Nephron progenitor cell (in vitro differentiated cells): Measurements from ENCODE around the gene AKT2.

Experiments used
- DNase-seq: peaks from one replicate; pipeline ENCODE4 v3.0.0; 2021
- H3K27ac Mint-ChIP-seq: 2 replicates; pipeline ENCODE4 v1.8.0; 2021; ENCODE audit warnings: mild to moderate bottlenecking, moderate library complexity, mixed read lengths
- H3K27me3 Mint-ChIP-seq: 2 replicates; pipeline ENCODE4 v1.8.0; 2021; ENCODE audit warnings: mild to moderate bottlenecking, low read depth, mixed read lengths; ENCODE audit not compliant: poor library complexity
- H3K36me3 Mint-ChIP-seq: 2 replicates; pipeline ENCODE4 v1.8.0; 2021; ENCODE audit warnings: low read depth, mixed read lengths
- H3K4me1 Mint-ChIP-seq: 2 replicates; pipeline ENCODE4 v1.8.0; 2021; ENCODE audit warnings: mixed read lengths
- H3K4me3 Mint-ChIP-seq: 2 replicates; pipeline ENCODE4 v1.8.0; 2021; ENCODE audit warnings: mild to moderate bottlenecking, moderate library complexity, mixed read lengths
- H3K9me3 Mint-ChIP-seq: 2 replicates; pipeline ENCODE4 v1.8.0; 2021; ENCODE audit warnings: mild to moderate bottlenecking, moderate library complexity, mixed read lengths
- CTCF ChIP-seq: fragments of 200-600 bp; sonication (generic); IDR thresholded peaks from 2 replicates; pipeline ENCODE4 v1.5.0; 2021; ENCODE audit warnings: antibody characterized with exemption

The AKT2 gene

GRCh38 chr19:40282920-40283319 is 2.2 kb downstream of the AKT2 start:
- peaks cover 86% of the 10 kb centered on the region for H3K4me1 Mint-ChIP-seq
- no peak for DNase-seq
- H3K9me3 Mint-ChIP-seq: no peaks in the 10 kb centered on the region
- peak overlapping the region; percentile 44 for H3K27ac Mint-ChIP-seq
- TF ChIP-seq CTCF: no peak
- no peaks in the 10 kb centered on the region for H3K36me3 Mint-ChIP-seq
- H3K4me3 Mint-ChIP-seq: peak overlapping the region; percentile 95
- H3K27me3 Mint-ChIP-seq: no peaks in the 10 kb centered on the region

- DNase-seq: no peak
- no peaks in the 10 kb centered on the region for H3K36me3 Mint-ChIP-seq
- no peaks in the 10 kb centered on the region for H3K9me3 Mint-ChIP-seq
- no peak overlapping the region for H3K4me3 Mint-ChIP-seq
- peaks cover 89% of the 10 kb centered on the region for H3K4me1 Mint-ChIP-seq
- no peak overlapping the region for H3K27ac Mint-ChIP-seq
- H3K27me3 Mint-ChIP-seq: no peaks in the 10 kb centered on the region
- TF ChIP-seq CTCF: no peak
Observed at GRCh38 chr19:40282209-40282580, 3.0 kb downstream of the AKT2 start.

GRCh38 chr19:40281381-40282208 is 3.5 kb downstream of the AKT2 start:
- Mint-ChIP-seq H3K36me3 (no peaks in the 10 kb centered on the region), H3K27me3 (no peaks in the 10 kb centered on the region), H3K4me1 (peaks cover 88% of the 10 kb centered on the region), H3K27ac (peak overlapping the region; percentile 82), H3K4me3 (no peak overlapping the region), H3K9me3 (no peaks in the 10 kb centered on the region)
- TF ChIP-seq CTCF: no peak
- no peak for DNase-seq

GRCh38 chr19:40280608-40281221 is 4.4 kb downstream of the AKT2 start:
- H3K4me1 Mint-ChIP-seq: peaks cover 84% of the 10 kb centered on the region
- DNase-seq: no peak
- peak overlapping the region; percentile 58 for H3K4me3 Mint-ChIP-seq
- H3K36me3 Mint-ChIP-seq: no peaks in the 10 kb centered on the region
- no peaks in the 10 kb centered on the region for H3K9me3 Mint-ChIP-seq
- H3K27ac Mint-ChIP-seq: peak overlapping the region; percentile 99
- no peak for TF ChIP-seq CTCF
- no peaks in the 10 kb centered on the region for H3K27me3 Mint-ChIP-seq

GRCh38 chr19:40279761-40280607 is 5.2 kb downstream of the AKT2 start:
- H3K4me1 Mint-ChIP-seq: peaks cover 86% of the 10 kb centered on the region
- TF ChIP-seq CTCF: no peak
- peak overlapping the region; percentile 99 for H3K27ac Mint-ChIP-seq
- H3K4me3 Mint-ChIP-seq: peak overlapping the region; percentile 58
- H3K27me3 Mint-ChIP-seq: no peaks in the 10 kb centered on the region
- DNase-seq: no peak
- no peaks in the 10 kb centered on the region for H3K36me3 Mint-ChIP-seq
- no peaks in the 10 kb centered on the region for H3K9me3 Mint-ChIP-seq
